ENCODE results near the gene CHRNG. TPM values are rescaled to one million over a fixed set of nuclear protein-coding genes. Genes with fewer than 3 reads are reported as not detected.
A peak's percentile ranks its signal among the peaks of the same experiment; 100 is the strongest.

Gene CHRNG
- polyA plus RNA-seq, 1 donor from 2014 or later, result not detected

DNA sequence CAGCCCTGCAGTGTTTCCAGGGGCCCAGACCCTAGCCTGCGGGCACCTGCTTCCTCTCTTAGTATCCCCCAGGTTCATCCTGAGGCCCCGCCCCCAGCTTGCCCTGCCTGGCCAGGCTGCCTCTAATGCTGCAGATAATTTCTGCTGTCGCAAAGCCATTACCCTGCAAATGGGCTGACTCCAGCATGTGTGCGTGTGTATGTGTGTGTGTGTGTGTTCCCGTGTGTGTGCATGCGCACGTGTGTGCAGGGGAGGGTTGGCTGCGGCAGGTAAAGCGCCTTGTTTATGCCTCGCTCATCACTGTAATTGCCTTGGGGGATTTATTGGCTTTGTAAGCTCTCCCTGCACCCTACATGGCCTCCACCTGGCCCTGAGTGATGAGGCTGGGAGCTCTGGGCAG lies 26.9 kb upstream of the CHRNG start:
- Histone ChIP-seq H3K9me2 (ENCODE audit: insufficient read depth, low read length) (no peaks in the 10 kb centered on the region), H3K79me2 (replicated peaks; ENCODE audit: insufficient read depth, low read length) (no peaks in the 10 kb centered on the region), H2AFZ (ENCODE audit: low read depth, low read length) (no peak overlapping the region), H3K27ac (ENCODE audit: low read length) (peak overlapping the region; percentile 72), H3K4me2 (ENCODE audit: low read length) (no peak overlapping the region), H3K4me3 (ENCODE audit: low read length) (peak overlapping the region; percentile 39), H3K9me3 (ENCODE audit: low read length) (no peaks in the 10 kb centered on the region), H4K20me1 (ENCODE audit: insufficient read depth) (no peaks in the 10 kb centered on the region), H3K36me3 (ENCODE audit: insufficient read depth, low read length) (no peaks in the 10 kb centered on the region), H3K27me3 (ENCODE audit: insufficient read depth, low read depth, low read length) (no peaks in the 10 kb centered on the region), H3F3A (ENCODE audit: insufficient read depth, low read length, poor library complexity, severe bottlenecking) (no peaks in the 10 kb centered on the region), H3K9ac (ENCODE audit: low read length) (peak overlapping the region; percentile 42)
- TF ChIP-seq, protein P1, sequence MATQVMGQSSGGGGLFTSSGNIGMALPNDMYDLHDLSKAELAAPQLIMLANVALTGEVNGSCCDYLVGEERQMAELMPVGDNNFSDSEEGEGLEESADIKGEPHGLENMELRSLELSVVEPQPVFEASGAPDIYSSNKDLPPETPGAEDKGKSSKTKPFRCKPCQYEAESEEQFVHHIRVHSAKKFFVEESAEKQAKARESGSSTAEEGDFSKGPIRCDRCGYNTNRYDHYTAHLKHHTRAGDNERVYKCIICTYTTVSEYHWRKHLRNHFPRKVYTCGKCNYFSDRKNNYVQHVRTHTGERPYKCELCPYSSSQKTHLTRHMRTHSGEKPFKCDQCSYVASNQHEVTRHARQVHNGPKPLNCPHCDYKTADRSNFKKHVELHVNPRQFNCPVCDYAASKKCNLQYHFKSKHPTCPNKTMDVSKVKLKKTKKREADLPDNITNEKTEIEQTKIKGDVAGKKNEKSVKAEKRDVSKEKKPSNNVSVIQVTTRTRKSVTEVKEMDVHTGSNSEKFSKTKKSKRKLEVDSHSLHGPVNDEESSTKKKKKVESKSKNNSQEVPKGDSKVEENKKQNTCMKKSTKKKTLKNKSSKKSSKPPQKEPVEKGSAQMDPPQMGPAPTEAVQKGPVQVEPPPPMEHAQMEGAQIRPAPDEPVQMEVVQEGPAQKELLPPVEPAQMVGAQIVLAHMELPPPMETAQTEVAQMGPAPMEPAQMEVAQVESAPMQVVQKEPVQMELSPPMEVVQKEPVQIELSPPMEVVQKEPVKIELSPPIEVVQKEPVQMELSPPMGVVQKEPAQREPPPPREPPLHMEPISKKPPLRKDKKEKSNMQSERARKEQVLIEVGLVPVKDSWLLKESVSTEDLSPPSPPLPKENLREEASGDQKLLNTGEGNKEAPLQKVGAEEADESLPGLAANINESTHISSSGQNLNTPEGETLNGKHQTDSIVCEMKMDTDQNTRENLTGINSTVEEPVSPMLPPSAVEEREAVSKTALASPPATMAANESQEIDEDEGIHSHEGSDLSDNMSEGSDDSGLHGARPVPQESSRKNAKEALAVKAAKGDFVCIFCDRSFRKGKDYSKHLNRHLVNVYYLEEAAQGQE (IDR thresholded peaks at IDR 0.05; ENCODE audit: borderline replicate concordance), result peak; percentile 32
- TF ChIP-seq, protein P2, sequence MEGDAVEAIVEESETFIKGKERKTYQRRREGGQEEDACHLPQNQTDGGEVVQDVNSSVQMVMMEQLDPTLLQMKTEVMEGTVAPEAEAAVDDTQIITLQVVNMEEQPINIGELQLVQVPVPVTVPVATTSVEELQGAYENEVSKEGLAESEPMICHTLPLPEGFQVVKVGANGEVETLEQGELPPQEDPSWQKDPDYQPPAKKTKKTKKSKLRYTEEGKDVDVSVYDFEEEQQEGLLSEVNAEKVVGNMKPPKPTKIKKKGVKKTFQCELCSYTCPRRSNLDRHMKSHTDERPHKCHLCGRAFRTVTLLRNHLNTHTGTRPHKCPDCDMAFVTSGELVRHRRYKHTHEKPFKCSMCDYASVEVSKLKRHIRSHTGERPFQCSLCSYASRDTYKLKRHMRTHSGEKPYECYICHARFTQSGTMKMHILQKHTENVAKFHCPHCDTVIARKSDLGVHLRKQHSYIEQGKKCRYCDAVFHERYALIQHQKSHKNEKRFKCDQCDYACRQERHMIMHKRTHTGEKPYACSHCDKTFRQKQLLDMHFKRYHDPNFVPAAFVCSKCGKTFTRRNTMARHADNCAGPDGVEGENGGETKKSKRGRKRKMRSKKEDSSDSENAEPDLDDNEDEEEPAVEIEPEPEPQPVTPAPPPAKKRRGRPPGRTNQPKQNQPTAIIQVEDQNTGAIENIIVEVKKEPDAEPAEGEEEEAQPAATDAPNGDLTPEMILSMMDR (IDR thresholded peaks at IDR 0.05; ENCODE audit: poor library complexity, severe bottlenecking), result peak; percentile 17
- TF ChIP-seq TAF1 (IDR thresholded peaks at IDR 0.05; ENCODE audit: low read depth) (no peak), RAD21 (conservative IDR thresholded peaks at IDR 0.05) (peak; percentile 40), EZH2 (IDR thresholded peaks at IDR 0.05; ENCODE audit: borderline replicate concordance, insufficient read depth, low read length, poor library complexity, severe bottlenecking) (no peak), SMC3 (conservative IDR thresholded peaks at IDR 0.05; ENCODE audit: poor library complexity) (peak; percentile 62), EP300 (conservative IDR thresholded peaks at IDR 0.05; ENCODE audit: poor library complexity, severe bottlenecking) (peak; percentile 85), MXI1 (conservative IDR thresholded peaks at IDR 0.05; ENCODE audit: poor library complexity, severe bottlenecking) (peak; percentile 77), POLR2AphosphoS5 (IDR thresholded peaks at IDR 0.05) (peak; percentile 90)

DNA sequence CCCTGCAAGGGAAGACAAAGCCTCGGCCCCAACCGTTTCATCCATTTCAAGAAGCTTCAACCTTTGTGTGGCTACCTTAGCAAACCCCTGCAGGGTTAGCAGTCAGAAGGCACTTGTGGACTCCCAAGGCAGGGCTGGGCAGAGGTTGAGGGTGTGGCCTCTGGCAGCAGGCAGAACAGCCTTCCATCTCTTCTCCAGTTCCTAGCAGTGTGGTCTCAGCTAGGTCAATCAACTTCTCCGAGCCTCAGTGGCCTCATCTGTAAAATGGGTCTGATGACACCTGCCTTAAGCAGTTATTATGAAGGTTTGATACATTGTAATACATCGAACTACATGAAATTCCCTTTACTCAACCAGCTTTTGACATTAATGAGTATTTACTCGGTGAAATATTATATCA lies 26.1 kb upstream of the CHRNG start:
- Histone ChIP-seq H3K27ac (ENCODE audit: low read length) (peak overlapping the region; percentile 72), H4K20me1 (ENCODE audit: insufficient read depth) (no peaks in the 10 kb centered on the region), H3K4me2 (ENCODE audit: low read length) (no peak overlapping the region), H3K79me2 (replicated peaks; ENCODE audit: insufficient read depth, low read length) (no peaks in the 10 kb centered on the region), H2AFZ (ENCODE audit: low read depth, low read length) (no peak overlapping the region), H3K36me3 (ENCODE audit: insufficient read depth, low read length) (no peaks in the 10 kb centered on the region), H3K9me3 (ENCODE audit: low read length) (no peaks in the 10 kb centered on the region), H3K4me3 (ENCODE audit: low read length) (no peak overlapping the region), H3K9ac (ENCODE audit: low read length) (peak overlapping the region; percentile 42), H3F3A (ENCODE audit: insufficient read depth, low read length, poor library complexity, severe bottlenecking) (no peaks in the 10 kb centered on the region), H3K9me2 (ENCODE audit: insufficient read depth, low read length) (no peaks in the 10 kb centered on the region), H3K27me3 (ENCODE audit: insufficient read depth, low read depth, low read length) (no peaks in the 10 kb centered on the region)
- no peak for TF ChIP-seq RAD21 (conservative IDR thresholded peaks at IDR 0.05)
- TF ChIP-seq, protein P1 (IDR thresholded peaks at IDR 0.05; ENCODE audit: borderline replicate concordance), result no peak
- TF ChIP-seq EP300 (conservative IDR thresholded peaks at IDR 0.05; ENCODE audit: poor library complexity, severe bottlenecking), result no peak
- no peak for TF ChIP-seq EZH2 (IDR thresholded peaks at IDR 0.05; ENCODE audit: borderline replicate concordance, insufficient read depth, low read length, poor library complexity, severe bottlenecking)
- no peak for TF ChIP-seq SMC3 (conservative IDR thresholded peaks at IDR 0.05; ENCODE audit: poor library complexity)
- TF ChIP-seq POLR2AphosphoS5 (IDR thresholded peaks at IDR 0.05), result no peak
- TF ChIP-seq, protein P2 (IDR thresholded peaks at IDR 0.05; ENCODE audit: poor library complexity, severe bottlenecking), result no peak
- no peak for TF ChIP-seq MXI1 (conservative IDR thresholded peaks at IDR 0.05; ENCODE audit: poor library complexity, severe bottlenecking)
- TF ChIP-seq TAF1 (IDR thresholded peaks at IDR 0.05; ENCODE audit: low read depth), result no peak

All from neural cell (in vitro differentiated cells).